NCI-H69 (cell line): Measurements from ENCODE around the gene FRMPD4.
A peak's percentile ranks its signal among the peaks of the same experiment; 100 is the strongest.

Experiments used
- DNase-seq: peaks from one replicate; lab custom pipeline; 2025; lab: John Stamatoyannopoulos, UW

The FRMPD4 gene

GRCh38 chrX:12758291-12758690 lies 620.0 kb downstream of the FRMPD4 start:
- DNase-seq: no peak

GRCh38 chrX:12767856-12768255 lies 629.6 kb downstream of the FRMPD4 start:
- peak; percentile 94 for DNase-seq

GRCh38 chrX:12768491-12768890 lies 630.2 kb downstream of the FRMPD4 start:
- DNase-seq: no peak

- DNase-seq: peak; percentile 58
These were observed 632.2 kb downstream of the FRMPD4 start for GRCh38 chrX:12770440-12770839.

GRCh38 chrX:12771445-12772069 lies 633.3 kb downstream of the FRMPD4 start:
- DNase-seq: peak; percentile 63
